Measurements from ENCODE around the gene TEC.

The TEC gene

GRCh38 chr4:48153791-48154550 lies 115.7 kb downstream of the TEC start:
- no peak for DNase-seq

GRCh38 chr4:48152259-48152658 lies 117.4 kb downstream of the TEC start:
- no peak for DNase-seq

GRCh38 chr4:48149827-48150370 lies 119.7 kb downstream of the TEC start:
- DNase-seq, result no peak

GRCh38 chr4:48147621-48148020 lies 122.0 kb downstream of the TEC start:
- DNase-seq, result no peak

- DNase-seq, result no peak
These were observed 128.6 kb downstream of the TEC start for GRCh38 chr4:48141048-48141447.

GRCh38 chr4:48139691-48140090 lies 129.9 kb downstream of the TEC start:
- no peak for DNase-seq

GRCh38 chr4:48138936-48139335 lies 130.7 kb downstream of the TEC start:
- DNase-seq, result no peak

GRCh38 chr4:48138511-48138910 lies 131.1 kb downstream of the TEC start:
- no peak for DNase-seq

- no peak for DNase-seq
These were observed 131.8 kb downstream of the TEC start for GRCh38 chr4:48137846-48138245.

GRCh38 chr4:48134081-48134480 lies 135.6 kb downstream of the TEC start, which contains the start of gene TXK:
Gene TXK (minus strand): TSS chr4:48134250. CDS start chr4:48134170, 80 bp downstream.
- DNase-seq, result peak; percentile 20

GRCh38 chr4:48133669-48134068 lies 136.0 kb downstream of the TEC start:
- no peak for DNase-seq

- DNase-seq, result no peak
These were observed 137.9 kb downstream of the TEC start for GRCh38 chr4:48131736-48132135.

- no peak for DNase-seq
These were observed 139.5 kb downstream of the TEC start for GRCh38 chr4:48130100-48130499.

- peak; percentile 42 for DNase-seq
These were observed 140.2 kb downstream of the TEC start for GRCh38 chr4:48129307-48130014.

- DNase-seq, result peak; percentile 65
These were observed 141.8 kb downstream of the TEC start for GRCh38 chr4:48127682-48128404.

GRCh38 chr4:48127231-48127630 lies 142.4 kb downstream of the TEC start:
- no peak for DNase-seq

GRCh38 chr4:48126621-48127020 lies 143.0 kb downstream of the TEC start:
- DNase-seq, result no peak

- DNase-seq, result no peak
These were observed 144.8 kb downstream of the TEC start for GRCh38 chr4:48124870-48125269.

- DNase-seq, result no peak
These were observed 146.9 kb downstream of the TEC start for GRCh38 chr4:48122756-48123155.

GRCh38 chr4:48121180-48121579 lies 148.5 kb downstream of the TEC start:
- no peak for DNase-seq

- no peak for DNase-seq
These were observed 149.5 kb downstream of the TEC start for GRCh38 chr4:48120132-48120531.

GRCh38 chr4:48119646-48120045 lies 150.0 kb downstream of the TEC start:
- DNase-seq, result no peak

GRCh38 chr4:48118081-48118480 lies 151.6 kb downstream of the TEC start:
- DNase-seq, result no peak
